Esophagus (tissue), 2 donors: ENCODE data around the gene KCNJ14. TPM values are rescaled to one million over a fixed set of nuclear protein-coding genes. Genes with fewer than 3 reads are reported as not detected.

Source experiments
- H3K27ac ChIP-seq, 2 donors: one replicate each; pipeline ENCODE4 v1.5.1; 2013; ENCODE audit warnings: low read depth in 2 of 2, mild to moderate bottlenecking in 2 of 2, inconsistent platforms in 1 of 2, low read length in 1 of 2, moderate library complexity in 1 of 2
- H3K27me3 ChIP-seq, 2 donors: one replicate each; pipeline ENCODE4 v1.6.1; 2013; ENCODE audit warnings: low read length in 2 of 2, control low read depth in 1 of 2, mild to moderate bottlenecking in 1 of 2; ENCODE audit not compliant: insufficient read depth in 2 of 2, control insufficient read depth in 1 of 2
- H3K36me3 ChIP-seq, 2 donors: one replicate each; pipeline ENCODE4 v1.6.1; 2013; ENCODE audit warnings: low read length in 1 of 2; ENCODE audit not compliant: control insufficient read depth in 2 of 2, insufficient read depth in 2 of 2
- H3K4me1 ChIP-seq, 2 donors: one replicate each; pipeline ENCODE4 v1.6.1; 2013; ENCODE audit warnings: low read length in 1 of 2; ENCODE audit not compliant: control insufficient read depth in 2 of 2, insufficient read depth in 2 of 2
- H3K4me3 ChIP-seq, 2 donors: one replicate each; pipeline ENCODE4 v1.5.1; 2013; ENCODE audit warnings: low read length in 2 of 2, mild to moderate bottlenecking in 2 of 2, low read depth in 1 of 2, moderate library complexity in 1 of 2
- H3K9me3 ChIP-seq, 2 donors: one replicate each; pipeline ENCODE4 v1.6.1; 2013; ENCODE audit warnings: mild to moderate bottlenecking in 2 of 2, low read depth in 1 of 2, low read length in 1 of 2, moderate library complexity in 1 of 2; ENCODE audit not compliant: control insufficient read depth in 2 of 2, insufficient read depth in 1 of 2
- WGBS, 2 donors: extraction: QIAGEN DNeasy Blood & Tissue Kit; methylation state at CpG; one replicate each; pipeline ENCODE4 v1.1.7; 2013; 5-methylcytosine and 5-hydroxymethylcytosine counted together
- polyA plus RNA-seq, 2 donors: library from polyadenylated mRNA; stranded (reverse); fragments of 200-250 nt; gene quantifications; one replicate each; pipeline ENCODE4 v1.2.3, GENCODE V29; 2013
- donor health status: healthy with polysubstance abuse.
- donor health status: Bipolar disorder and iron deficiency.

The KCNJ14 gene
- polyA plus RNA-seq, 2 donors = 0.54 to 1.0 TPM

GRCh38 chr19:48500830-48501493 is 45.6 kb downstream of the KCNJ14 start:
- 40 to 44% methylated on average over 32 of the region's 32 CpGs for WGBS, 2 donors
- peaks cover 0 to 5% of the 10 kb centered on the region in 2 donors for H3K27me3 ChIP-seq
- H3K4me1 ChIP-seq = peaks cover 3 to 13% of the 10 kb centered on the region in 2 donors
- no peaks in the 10 kb centered on the region for H3K9me3 ChIP-seq
- H3K36me3 ChIP-seq = no peaks in the 10 kb centered on the region
- peak overlapping the region; percentile 65 to 69 for H3K27ac ChIP-seq
- H3K4me3 ChIP-seq = peak overlapping the region; percentile 32 to 52

GRCh38 chr19:48501494-48502349 is 46.3 kb downstream of the KCNJ14 start:
- H3K4me1 ChIP-seq = peaks cover 3 to 13% of the 10 kb centered on the region in 2 donors
- H3K4me3 ChIP-seq = peak overlapping the region; percentile 32 to 52
- H3K9me3 ChIP-seq = no peaks in the 10 kb centered on the region
- H3K36me3 ChIP-seq = no peaks in the 10 kb centered on the region
- H3K27ac ChIP-seq = peak overlapping the region; percentile 65 to 69
- 1 to 7% methylated on average over 20 of the region's 20 CpGs for whole genome bisulfite sequencing, 2 donors
- H3K27me3 ChIP-seq = peaks cover 0 to 5% of the 10 kb centered on the region in 2 donors

GRCh38 chr19:48502350-48503018 is 47.1 kb downstream of the KCNJ14 start:
- H3K9me3 ChIP-seq = no peaks in the 10 kb centered on the region
- peak overlapping the region in 1 of 2 donors; percentile 67 for H3K27ac ChIP-seq
- H3K4me1 ChIP-seq = peaks cover 3 to 9% of the 10 kb centered on the region in 2 donors
- H3K36me3 ChIP-seq = no peaks in the 10 kb centered on the region
- WGBS, 2 donors = 26 to 29% methylated on average over 25 to 27 of the region's 27 CpGs
- H3K27me3 ChIP-seq = peaks cover 0 to 5% of the 10 kb centered on the region in 2 donors
- peak overlapping the region in 1 of 2 donors; percentile 37 for H3K4me3 ChIP-seq

GRCh38 chr19:48506138-48506733 is 50.9 kb downstream of the KCNJ14 start:
- H3K4me1 ChIP-seq = peaks cover 0 to 7% of the 10 kb centered on the region in 2 donors
- H3K9me3 ChIP-seq = no peaks in the 10 kb centered on the region
- H3K36me3 ChIP-seq = no peaks in the 10 kb centered on the region
- H3K27ac ChIP-seq = no peak overlapping the region
- peaks cover 0 to 3% of the 10 kb centered on the region in 2 donors for H3K27me3 ChIP-seq
- 86 to 89% methylated on average over 5 of the region's 5 CpGs for WGBS, 2 donors
- H3K4me3 ChIP-seq = no peak overlapping the region

- H3K4me3 ChIP-seq = no peak overlapping the region
These were observed 52.6 kb downstream of the KCNJ14 start for GRCh38 chr19:48507911-48508439.

GRCh38 chr19:48508729-48509411 is 53.5 kb downstream of the KCNJ14 start:
- Histone ChIP-seq H3K9me3 (no peaks in the 10 kb centered on the region), H3K4me3 (no peak overlapping the region), H3K27me3 (peaks cover 0 to 6% of the 10 kb centered on the region in 2 donors), H3K27ac (no peak overlapping the region), H3K36me3 (no peaks in the 10 kb centered on the region), H3K4me1 (peaks cover 0 to 3% of the 10 kb centered on the region in 2 donors)
- WGBS, 2 donors = 80 to 86% methylated on average over 32 of the region's 32 CpGs

More at GRCh38 chr19:48507911-48508439, 52.6 kb downstream of the KCNJ14 start:
- H3K4me1 ChIP-seq = peaks cover 0 to 3% of the 10 kb centered on the region in 2 donors
- no peaks in the 10 kb centered on the region for H3K9me3 ChIP-seq
- H3K36me3 ChIP-seq = no peaks in the 10 kb centered on the region
- H3K27me3 ChIP-seq = peaks cover 0 to 6% of the 10 kb centered on the region in 2 donors
- 92 to 93% methylated on average over 7 of the region's 7 CpGs for WGBS, 2 donors
- H3K27ac ChIP-seq = no peak overlapping the region

DNA sequence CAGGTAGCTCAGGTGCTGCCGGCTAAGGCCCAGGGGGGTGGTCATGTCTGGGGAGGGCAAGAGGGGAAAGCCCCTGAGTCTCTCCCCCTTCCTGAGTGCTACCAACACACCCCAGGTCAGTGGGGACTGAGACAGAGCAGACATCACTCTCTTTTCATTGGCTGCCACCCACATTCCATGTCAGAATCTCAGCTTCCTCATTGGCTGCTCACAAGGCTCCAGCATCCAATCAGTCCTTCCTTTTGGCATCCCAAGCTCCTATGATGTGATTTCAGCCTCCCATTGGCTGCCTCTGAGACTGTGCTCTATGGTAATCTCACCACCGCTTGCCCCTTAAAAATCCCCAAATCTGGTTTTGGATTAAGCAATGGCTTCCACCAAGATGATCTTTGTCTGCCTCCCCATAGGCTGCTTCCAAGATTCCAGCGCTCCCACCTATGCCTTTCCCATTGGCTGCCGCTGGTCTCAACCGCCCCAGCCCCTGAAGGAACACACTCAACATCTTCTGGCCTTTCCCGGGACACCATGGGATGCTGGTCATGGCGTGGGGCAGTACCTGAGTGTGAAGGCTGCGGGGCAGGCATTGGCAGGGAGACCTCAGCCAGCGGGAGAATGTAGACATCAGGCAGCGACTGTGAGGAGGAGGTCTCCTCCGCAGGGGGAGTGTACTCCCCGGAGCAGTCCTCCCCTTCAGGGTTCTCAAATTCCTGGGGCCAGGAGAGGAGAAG is 54.3 kb downstream of the KCNJ14 start:
- no peaks in the 10 kb centered on the region for H3K36me3 ChIP-seq
- 83 to 87% methylated on average over 12 of the region's 12 CpGs for WGBS, 2 donors
- no peak overlapping the region for H3K4me3 ChIP-seq
- H3K4me1 ChIP-seq = peaks cover 0 to 6% of the 10 kb centered on the region in 2 donors
- peaks cover 0 to 6% of the 10 kb centered on the region in 2 donors for H3K27me3 ChIP-seq
- no peaks in the 10 kb centered on the region for H3K9me3 ChIP-seq
- H3K27ac ChIP-seq = no peak overlapping the region

DNA sequence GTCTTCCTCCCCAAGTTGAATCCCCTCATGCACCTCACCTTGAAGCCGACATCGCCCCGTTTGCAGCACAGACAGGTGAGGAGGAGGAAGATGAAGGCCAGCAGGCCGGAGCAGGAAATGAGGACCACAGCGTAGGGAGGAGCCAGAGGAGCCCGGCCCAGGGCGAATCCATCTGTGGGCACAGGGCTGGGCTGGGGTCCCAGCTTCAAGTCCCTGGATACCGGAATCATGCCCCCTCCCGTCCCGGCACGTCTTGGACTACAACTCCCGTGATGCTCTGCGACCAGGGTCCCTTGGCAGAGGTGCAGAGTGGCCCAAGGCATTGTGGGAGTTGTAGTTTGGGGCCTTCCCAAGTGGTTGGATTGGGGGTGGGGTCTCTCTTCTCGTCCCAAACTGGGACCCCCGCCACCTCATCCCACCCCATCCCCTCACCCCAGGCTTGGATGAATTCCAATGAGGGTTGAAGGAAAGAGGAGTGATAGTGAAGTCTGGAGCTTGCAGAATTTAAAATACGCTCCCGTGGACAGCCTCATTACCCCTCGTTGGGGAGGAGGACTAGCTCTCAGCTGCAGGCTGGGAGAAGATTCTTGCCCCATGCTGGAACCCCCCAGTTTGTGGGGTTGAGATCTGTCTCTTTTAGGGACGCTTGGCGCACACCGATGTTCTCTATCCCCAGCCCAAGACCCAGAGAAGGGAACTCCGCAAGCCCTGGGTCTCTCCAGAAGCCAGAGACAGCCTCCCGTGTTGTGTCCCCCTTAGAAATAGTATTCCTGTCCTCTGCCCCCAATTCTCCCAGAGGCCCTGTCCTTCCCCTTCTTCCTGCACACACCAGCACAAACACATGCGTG is 55.3 kb downstream of the KCNJ14 start:
- peaks cover 0 to 6% of the 10 kb centered on the region in 2 donors for H3K4me1 ChIP-seq
- no peak overlapping the region for H3K27ac ChIP-seq
- peaks cover 0 to 6% of the 10 kb centered on the region in 2 donors for H3K27me3 ChIP-seq
- WGBS, 2 donors = 12 to 18% methylated on average over 24 of the region's 24 CpGs
- no peaks in the 10 kb centered on the region for H3K9me3 ChIP-seq
- no peak overlapping the region for H3K4me3 ChIP-seq
- H3K36me3 ChIP-seq = no peaks in the 10 kb centered on the region
